ENCODE measurements around the gene ZBTB39.

GRCh38 chr12:57044468-57044867 lies 38.1 kb upstream of the ZBTB39 start:
- TF ChIP-seq GATA2 (IDR thresholded peaks at IDR 0.05; ENCODE audit: low read depth, low read length) (no peak), GATA3 (IDR thresholded peaks at IDR 0.05; ENCODE audit: low read depth, low read length) (no peak)

Measured in SH-SY5Y (cell line).